Inflammatory macrophage treated with lipopolysaccharide for 1 hour (primary cell): ENCODE measurements around the gene MRPL16.
"Not testable (repeated sequence)": the region's sequence is repeated elsewhere in the genome, so short reads cannot be mapped to it uniquely, and the experiment has no call there.

Experiments used
- DNase-seq, 2 donors: peaks; one replicate each; pipeline ENCODE4 v3.0.0-alpha.2; 2020 to 2022

Gene MRPL16

DNA sequence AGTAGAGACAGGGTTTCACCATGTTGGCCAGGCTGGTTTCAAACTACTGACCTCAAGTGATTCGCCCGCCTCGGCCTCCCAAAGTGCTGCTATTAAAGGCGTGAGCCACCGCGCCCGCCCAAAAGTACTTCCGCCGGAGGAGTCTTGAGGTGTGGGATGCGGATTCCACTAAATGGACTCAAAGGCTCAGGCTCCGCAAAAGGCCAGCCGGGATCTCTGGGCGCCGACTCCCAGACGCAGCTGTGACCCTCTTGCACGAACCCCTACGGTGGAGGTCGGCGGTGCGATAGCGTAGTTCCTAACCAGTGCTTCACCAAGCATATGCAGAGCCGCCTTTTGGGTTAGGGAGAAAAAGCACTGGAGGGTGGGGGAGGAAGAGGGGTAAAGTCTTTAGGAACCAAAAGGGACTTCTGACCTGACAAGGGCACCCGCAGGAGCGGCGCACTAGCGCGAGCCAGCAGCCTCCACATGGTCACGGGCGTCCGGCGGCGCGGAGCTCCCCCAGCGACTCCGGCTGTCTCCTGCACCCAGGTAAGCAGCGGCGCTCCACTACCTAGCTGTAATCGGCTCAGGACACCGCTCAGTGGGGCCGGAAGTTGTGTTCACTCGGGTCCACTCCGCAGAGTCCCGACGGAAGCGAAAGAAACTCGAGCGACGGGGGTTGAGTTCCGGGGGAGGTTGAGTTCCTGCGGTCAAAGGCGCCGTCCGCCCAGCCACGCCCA, at the start of gene MRPL16:
Gene MRPL16, minus strand, starts transcription at position 590 of the 722 bp plus-strand sequence. Its CDS starts 120 bp downstream, at position 470.
- DNase-seq, result peak; percentile 84 to 97

GRCh38 chr11:59859673-59860072, 49.1 kb upstream of the MRPL16 start:
- DNase-seq, result no peak

DNA sequence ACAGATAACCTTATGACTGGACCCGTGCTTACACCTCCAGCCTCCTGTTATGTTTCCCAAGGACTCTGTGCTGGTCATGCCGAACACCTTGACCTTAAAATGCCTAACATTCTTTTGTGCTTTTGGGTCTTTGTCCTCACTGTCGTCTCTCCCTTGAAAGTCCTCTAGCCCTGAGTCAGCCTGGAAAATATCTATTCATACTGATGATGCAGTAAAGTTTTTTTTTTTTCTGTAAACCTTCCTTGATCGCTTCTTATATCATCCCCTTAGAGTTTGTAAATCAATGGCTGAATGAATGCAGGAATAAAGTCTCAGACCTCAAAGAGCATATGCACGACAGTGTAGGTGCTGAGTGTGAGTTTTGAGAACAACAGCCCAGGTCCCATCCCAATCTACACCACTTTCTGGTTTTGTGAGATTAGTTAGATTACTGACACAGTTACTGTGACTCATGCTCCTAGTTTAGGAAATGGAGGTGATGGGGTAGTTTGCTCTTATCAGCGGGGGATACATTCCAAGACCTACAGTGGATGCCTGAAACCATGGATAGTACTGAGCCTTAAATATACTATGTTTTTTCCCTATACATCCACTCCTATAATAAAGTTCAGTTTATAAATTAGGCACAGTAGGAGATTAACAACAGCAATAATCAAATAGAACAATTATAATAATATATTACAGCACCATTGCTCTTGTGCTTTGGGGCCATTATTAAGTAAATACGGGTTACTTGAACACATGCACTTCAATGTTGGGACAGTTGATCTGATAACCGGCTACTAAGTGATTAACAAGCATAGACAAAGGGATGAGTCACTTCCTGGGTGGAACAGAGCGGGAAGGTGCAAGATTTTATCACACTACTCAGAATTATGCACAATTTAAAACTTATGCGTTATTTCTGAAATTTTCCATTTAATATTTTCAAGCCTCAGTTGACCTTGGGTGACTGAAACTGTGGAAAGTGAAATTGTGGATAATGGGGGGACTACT, 47.2 kb upstream of the MRPL16 start:
- DNase-seq, result no peak

DNA sequence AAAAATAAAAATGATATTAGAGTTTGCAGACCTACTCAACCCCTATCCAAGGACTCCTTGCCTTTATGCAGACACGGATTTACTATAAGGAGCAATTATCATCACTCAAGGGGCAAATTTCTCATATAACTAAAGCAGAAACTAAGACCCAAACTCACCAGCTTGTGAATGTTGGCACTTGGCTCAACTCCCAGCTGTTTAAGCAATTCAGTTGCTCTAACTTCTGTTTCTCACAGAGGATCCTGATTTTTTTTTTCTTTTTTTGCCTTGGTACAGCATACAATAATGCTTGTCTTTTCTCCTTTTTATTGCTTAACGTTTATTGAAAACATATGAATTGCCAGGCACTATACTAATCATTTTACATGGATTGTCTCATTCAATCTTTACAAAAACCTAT, 44.3 kb upstream of the MRPL16 start:
- DNase-seq, result peak in 1 of 2 donors; percentile 35

- not testable (repeated sequence) for DNase-seq
These were observed 40.8 kb upstream of the MRPL16 start for GRCh38 chr11:59851416-59851815.

DNA sequence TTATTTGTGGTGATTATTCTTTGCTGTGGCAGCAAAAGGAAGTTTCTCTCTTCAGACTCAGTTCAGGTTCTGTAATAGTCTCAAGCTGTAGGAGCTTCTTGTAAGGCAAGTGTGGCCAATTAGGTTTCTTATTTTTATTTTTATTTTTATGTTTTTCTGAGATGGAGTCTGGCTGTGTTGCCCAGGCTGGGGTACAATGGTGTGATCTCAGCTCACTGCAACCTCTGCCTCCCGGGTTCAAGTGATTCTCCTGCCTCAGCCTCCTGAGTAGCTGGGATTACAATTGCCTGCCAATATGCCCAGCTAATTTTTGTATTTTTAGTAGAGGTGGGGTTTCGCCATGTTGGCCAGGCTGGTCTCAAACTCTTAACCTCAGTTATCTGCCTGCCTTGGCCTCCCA, 39.0 kb upstream of the MRPL16 start:
- not testable (repeated sequence) for DNase-seq

DNA sequence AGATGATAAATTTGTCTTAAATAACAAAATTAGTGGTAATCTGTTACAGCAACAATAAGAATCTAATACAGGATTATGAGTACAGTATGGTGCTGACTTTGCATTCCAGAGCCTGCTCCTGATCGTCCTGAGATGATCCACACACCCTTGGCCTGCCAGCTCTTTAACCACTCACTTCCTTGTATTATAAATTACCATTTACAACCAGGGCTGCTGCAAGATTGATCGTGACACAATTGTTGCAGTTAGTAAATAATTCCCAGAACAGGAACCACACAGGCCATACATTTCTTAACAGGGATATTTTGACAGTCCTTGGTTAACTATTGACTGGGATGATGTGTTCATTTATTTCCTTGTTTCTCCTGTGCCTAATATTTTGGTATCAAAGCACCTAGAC, 38.6 kb upstream of the MRPL16 start:
- DNase-seq, result peak; percentile 74 to 78

- DNase-seq, result not testable (repeated sequence)
These were observed 37.9 kb upstream of the MRPL16 start for GRCh38 chr11:59848439-59848838.

DNA sequence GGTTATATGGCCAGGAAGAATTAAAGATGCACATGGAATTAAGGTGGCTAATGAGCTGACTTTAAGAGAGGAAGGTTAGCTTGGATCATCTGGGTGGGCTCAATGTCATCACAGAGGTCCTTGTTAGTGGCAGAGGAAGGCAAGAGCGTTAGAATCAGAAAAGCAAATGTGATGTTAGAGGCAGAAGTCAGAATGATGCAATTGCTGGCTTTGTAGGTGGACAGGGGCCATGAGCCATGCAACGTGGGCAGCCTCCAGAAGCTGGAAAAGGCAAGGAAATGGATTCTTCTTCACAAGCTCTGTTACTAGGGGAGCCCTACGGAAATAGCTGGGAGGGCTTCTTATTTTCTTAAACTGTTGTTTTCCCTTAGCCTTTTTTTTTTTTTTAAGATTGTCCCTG, 37.0 kb upstream of the MRPL16 start:
- peak; percentile 22 to 34 for DNase-seq

DNA sequence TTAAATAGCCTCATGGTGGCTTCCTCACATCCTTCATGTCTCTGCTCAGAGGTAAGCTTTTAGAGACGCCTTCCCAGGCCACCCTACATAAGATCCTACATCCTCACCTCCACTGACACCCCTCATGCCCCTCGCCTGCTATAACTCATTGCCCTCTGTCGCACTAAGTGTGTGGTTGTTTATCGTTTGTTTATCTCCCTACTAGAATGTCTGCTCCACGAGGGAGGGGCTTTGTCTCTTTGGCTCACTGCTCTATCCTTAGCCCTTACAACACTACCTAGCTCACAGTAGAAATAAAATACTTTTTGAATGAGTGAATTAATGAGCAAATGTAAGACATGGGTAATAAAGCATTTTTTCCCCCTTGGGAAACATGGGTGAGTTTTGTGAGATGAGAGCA, 36.0 kb upstream of the MRPL16 start:
- no peak for DNase-seq

DNA sequence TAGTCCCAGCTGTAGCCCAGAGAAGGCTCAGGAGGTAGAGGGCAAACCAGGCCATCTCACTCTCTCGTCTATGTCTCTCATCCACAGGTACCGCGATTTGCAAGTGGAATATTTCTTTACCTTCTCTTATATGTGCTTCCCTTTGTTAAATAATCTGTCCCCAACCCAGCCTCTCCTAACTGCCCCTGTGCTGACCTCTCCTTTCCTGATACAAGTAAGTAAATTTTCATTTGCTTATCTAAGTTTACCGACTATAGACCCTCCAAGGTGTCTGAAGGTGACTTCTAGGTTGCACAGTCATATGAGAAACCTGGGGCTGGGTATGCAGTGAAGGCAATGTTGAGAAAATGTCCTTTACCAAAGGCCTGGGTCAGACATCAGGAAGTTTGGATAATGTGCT, 34.8 kb upstream of the MRPL16 start, which contains the start of gene CBLIF:
Gene CBLIF, minus strand, starts transcription at position 101 of the 400 bp plus-strand sequence. Its CDS starts 46 bp downstream, at position 55.
- DNase-seq, result no peak

DNA sequence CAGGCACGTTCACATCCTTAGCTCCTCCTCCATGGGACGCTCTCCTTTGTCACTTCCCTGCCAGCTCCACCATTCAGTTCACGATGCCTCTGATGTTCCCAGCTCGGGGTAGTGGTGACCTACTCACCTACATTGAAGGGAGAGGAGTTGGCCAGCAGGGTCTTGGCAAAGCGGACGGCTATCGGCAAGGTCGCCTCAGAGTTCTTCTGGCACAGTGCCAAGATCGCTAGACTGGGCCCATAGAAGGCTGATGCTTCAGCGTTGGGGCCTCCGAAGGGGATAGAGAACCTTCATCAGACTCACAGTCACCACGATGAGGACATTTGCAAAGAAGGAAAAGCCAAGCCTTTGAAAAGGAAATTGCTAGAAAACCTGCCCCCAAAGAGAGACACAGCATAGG, 31.7 kb upstream of the MRPL16 start:
- no peak for DNase-seq

- no peak for DNase-seq
These were observed 30.9 kb upstream of the MRPL16 start for GRCh38 chr11:59841514-59841913.

- DNase-seq, result no peak
These were observed 29.0 kb upstream of the MRPL16 start for GRCh38 chr11:59839615-59840014.

DNA sequence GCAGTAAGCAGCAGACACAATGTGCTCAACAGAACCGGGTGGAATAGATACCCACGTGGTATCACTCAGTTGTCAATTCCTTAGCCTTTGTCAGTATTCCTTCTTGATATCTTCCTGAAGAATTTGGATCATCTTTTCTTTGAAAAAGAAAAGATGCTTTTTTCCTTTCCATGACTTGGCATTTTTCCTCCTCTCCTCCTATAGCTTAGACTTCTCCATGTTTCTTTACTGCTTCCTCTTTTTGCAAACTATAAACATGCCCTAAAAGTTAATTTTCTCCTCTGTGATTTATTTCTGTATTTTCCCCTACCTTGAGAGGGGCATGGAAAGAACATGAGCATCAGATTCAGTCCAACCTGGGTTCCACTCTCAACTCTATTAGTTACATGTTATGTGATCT, 23.0 kb upstream of the MRPL16 start:
- no peak for DNase-seq

GRCh38 chr11:59829358-59829757, 18.8 kb upstream of the MRPL16 start:
- no peak for DNase-seq

DNA sequence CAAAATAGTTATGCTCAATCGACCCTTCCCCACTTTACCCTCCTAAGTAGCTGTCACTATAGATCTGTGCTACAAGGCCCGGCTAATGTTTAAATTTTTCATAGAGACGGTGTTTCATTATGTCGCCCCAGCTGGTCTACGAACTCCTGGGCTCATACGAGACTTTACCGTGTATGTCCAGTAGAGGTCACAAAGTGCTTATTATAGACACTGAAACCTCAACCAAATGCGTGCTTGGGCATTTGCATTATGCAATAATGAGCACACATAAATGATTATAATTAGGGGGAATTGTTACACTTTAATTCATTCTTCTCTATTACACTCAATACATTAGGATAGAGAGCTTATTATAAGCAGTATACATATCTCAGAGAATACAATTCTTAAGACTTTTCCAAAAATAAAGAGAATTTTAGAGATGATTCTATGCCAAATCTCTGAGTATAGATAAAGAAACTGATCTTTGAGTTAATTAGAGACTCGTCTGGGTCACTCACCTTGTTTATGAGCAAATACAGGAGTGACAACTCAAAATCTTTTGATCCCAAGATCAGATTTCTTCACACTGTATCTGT, 12.5 kb upstream of the MRPL16 start:
- peak; percentile 63 to 83 for DNase-seq

- no peak for DNase-seq
These were observed 8.0 kb upstream of the MRPL16 start for GRCh38 chr11:59818572-59818971.

GRCh38 chr11:59816434-59816833, 5.9 kb upstream of the MRPL16 start:
- DNase-seq, result not testable (repeated sequence)

DNA sequence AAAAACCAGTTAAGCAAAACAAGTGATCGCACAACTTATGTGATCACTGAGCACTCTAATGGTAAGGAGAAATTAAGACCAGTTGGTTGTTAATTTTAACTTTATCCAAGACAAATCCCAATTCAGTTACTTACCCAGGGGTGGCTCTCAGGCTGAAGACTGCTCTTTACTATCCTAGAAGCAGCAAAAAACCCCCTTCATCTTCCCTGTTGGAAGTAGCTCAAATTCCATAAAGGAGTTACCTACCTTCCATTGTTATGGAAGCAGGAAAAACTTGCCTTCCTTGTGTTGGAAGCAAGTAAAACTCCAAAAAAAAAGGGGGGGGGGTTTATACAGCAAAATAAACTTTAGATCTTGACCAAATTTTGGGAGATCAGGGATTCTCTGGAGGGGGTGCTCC, 5.2 kb upstream of the MRPL16 start:
- DNase-seq, result no peak

DNA sequence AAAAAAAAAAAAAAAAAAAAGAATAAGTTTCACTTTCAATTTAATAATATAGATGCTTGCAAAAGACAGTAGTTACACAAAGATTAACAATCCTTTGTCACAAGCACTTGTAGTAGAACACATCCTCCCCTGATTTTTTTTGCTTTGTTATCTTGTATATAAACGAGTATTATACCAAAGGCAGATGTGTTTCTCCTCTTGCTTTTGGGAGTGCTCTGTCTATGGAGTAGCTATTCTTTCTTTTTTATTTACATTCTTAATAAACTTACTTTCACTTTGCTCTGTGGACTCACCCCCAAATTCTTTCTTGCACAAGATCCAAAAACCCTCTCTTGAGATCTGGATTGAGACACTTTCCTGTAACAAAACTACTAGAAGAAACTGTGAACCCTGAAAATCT, 3.4 kb upstream of the MRPL16 start:
- peak; percentile 49 to 52 for DNase-seq

DNA sequence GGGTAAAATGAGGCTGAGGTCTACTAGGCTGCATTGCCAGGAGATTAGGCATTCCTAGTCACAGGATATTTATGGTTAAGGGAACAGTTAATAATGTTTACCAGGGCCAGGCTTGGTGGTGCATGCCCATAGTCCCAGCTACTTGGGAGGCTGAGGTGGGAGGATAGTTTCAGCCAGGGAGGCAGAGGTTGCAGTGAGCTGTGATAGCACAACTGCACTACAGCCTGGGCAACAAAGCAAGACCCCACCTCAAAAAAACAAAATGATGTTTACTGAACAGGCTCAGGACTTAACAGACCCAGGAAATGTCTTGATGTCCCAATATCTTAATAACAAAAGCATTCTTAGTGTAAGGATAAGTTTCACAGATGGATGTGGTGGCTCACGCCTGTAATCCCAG, 2.8 kb upstream of the MRPL16 start:
- no peak for DNase-seq

DNA sequence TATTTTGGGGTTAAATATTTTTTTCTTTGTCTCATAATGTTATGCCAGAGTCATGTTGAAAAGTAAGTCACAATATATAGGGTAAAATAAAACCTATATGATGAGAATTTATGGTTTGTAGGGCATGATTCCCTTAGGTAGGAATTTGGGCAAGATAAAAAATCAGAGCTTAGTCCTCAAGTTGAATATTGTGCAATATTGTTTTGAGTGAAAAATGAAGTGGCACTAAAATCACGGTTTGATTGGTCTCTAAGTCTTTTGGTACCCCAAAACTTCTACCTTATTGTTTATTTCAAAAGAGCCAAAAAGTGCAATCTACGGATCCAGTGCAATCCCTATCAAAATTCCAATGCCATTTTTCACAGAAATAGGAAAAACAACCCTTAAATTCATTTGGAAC, 1.6 kb upstream of the MRPL16 start:
- no peak for DNase-seq
